H1 (cell line): ENCODE data around the gene SGSH.

Experiments used
- EZH2 ChIP-seq: fragments of 200-600 bp; sonication (generic); IDR thresholded peaks from 2 replicates; pipeline ENCODE4 v1.7.1; 2012; ENCODE audit warnings: low read depth, mild to moderate bottlenecking, moderate library complexity, low read length, inconsistent platforms; ENCODE audit not compliant: severe bottlenecking
- GTF2F1 ChIP-seq: IDR thresholded peaks from 2 replicates; pipeline ENCODE4 v1.6.1; 2012; ENCODE audit warnings: low read depth, low read length, improper control_type of control experiment, borderline replicate concordance
- POLR2A ChIP-seq, 2 experiments: IDR thresholded peaks; 1 replicate in 1 of 2; 2 replicates in 1 of 2; pipeline ENCODE4 v1.6.1; 2011; ENCODE audit warnings: low read depth in 2 of 2, low read length in 2 of 2, mild to moderate bottlenecking in 2 of 2; ENCODE audit errors: control extremely low read depth in 1 of 2
- RFX5 ChIP-seq: IDR thresholded peaks from 2 replicates; pipeline ENCODE4 v1.6.1; 2011; ENCODE audit warnings: low read depth, low read length, improper control_type of control experiment, borderline replicate concordance
- SP4 ChIP-seq: IDR thresholded peaks from 2 replicates; pipeline ENCODE4 v1.6.1; 2012; ENCODE audit warnings: low read length, inconsistent platforms
- TEAD4 ChIP-seq: IDR thresholded peaks from 2 replicates; pipeline ENCODE4 v1.6.1; 2012; ENCODE audit warnings: low read depth, low read length, inconsistent platforms, mixed read lengths
- YY1 ChIP-seq: IDR thresholded peaks from 2 replicates; pipeline ENCODE4 v1.6.1; 2011; ENCODE audit warnings: low read depth, mild to moderate bottlenecking, low read length
- TF ChIP-seq, protein P1 (sequence below), 3 experiments: IDR thresholded peaks; 1 replicate in 2 of 3; 2 replicates in 1 of 3; pipeline versions ENCODE4 v1.5.1 to v1.6.1; 2011; ENCODE audit warnings: low read length in 3 of 3, mild to moderate bottlenecking in 3 of 3, inconsistent platforms in 2 of 3, low read depth in 1 of 3, moderate library complexity in 1 of 3; ENCODE audit not compliant: insufficient read depth in 1 of 3; ENCODE audit errors: control extremely low read depth in 1 of 3
- TF ChIP-seq, protein P2 (sequence below): IDR thresholded peaks from 2 replicates; pipeline ENCODE4 v1.6.1; 2012; ENCODE audit warnings: low read length, inconsistent platforms

DNA sequence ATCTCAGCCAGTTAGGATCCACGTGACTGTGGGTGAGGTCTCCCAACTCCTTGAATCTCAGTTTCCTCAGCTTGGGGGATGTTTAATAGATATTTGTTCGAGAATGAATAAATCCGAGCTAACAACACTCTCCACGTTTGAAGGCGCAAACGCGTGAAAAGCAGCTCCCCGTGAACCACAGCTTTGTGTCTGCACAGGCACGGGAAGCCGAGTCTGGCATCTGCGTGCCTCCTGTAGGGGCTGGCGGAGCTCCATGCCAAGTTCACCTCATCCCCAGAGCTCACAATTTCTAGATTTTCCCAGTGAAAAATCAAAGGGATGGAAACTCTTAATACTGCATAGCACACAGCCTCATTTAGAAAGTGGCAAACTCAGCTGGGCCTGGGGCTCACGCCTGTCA, 14.3 kb downstream of the SGSH start:
- TF ChIP-seq, protein P1, sequence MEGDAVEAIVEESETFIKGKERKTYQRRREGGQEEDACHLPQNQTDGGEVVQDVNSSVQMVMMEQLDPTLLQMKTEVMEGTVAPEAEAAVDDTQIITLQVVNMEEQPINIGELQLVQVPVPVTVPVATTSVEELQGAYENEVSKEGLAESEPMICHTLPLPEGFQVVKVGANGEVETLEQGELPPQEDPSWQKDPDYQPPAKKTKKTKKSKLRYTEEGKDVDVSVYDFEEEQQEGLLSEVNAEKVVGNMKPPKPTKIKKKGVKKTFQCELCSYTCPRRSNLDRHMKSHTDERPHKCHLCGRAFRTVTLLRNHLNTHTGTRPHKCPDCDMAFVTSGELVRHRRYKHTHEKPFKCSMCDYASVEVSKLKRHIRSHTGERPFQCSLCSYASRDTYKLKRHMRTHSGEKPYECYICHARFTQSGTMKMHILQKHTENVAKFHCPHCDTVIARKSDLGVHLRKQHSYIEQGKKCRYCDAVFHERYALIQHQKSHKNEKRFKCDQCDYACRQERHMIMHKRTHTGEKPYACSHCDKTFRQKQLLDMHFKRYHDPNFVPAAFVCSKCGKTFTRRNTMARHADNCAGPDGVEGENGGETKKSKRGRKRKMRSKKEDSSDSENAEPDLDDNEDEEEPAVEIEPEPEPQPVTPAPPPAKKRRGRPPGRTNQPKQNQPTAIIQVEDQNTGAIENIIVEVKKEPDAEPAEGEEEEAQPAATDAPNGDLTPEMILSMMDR (IDR thresholded peaks at IDR 0.05; ENCODE audit: control extremely low read depth in 1 of 3, insufficient read depth in 1 of 3, low read depth in 1 of 3, low read length in 3 of 3): no peak
- TF ChIP-seq, protein P2, sequence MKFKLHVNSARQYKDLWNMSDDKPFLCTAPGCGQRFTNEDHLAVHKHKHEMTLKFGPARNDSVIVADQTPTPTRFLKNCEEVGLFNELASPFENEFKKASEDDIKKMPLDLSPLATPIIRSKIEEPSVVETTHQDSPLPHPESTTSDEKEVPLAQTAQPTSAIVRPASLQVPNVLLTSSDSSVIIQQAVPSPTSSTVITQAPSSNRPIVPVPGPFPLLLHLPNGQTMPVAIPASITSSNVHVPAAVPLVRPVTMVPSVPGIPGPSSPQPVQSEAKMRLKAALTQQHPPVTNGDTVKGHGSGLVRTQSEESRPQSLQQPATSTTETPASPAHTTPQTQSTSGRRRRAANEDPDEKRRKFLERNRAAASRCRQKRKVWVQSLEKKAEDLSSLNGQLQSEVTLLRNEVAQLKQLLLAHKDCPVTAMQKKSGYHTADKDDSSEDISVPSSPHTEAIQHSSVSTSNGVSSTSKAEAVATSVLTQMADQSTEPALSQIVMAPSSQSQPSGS: no peak
- TF ChIP-seq RFX5 (no peak), TEAD4 (no peak), POLR2A (IDR thresholded peaks at IDR 0.05; ENCODE audit: control extremely low read depth in 1 of 2, low read depth in 2 of 2, low read length in 2 of 2) (no peak), YY1 (no peak), EZH2 (no peak), GTF2F1 (no peak), SP4 (no peak)
